ENCODE results near the gene PLXNA4.

The PLXNA4 gene

DNA sequence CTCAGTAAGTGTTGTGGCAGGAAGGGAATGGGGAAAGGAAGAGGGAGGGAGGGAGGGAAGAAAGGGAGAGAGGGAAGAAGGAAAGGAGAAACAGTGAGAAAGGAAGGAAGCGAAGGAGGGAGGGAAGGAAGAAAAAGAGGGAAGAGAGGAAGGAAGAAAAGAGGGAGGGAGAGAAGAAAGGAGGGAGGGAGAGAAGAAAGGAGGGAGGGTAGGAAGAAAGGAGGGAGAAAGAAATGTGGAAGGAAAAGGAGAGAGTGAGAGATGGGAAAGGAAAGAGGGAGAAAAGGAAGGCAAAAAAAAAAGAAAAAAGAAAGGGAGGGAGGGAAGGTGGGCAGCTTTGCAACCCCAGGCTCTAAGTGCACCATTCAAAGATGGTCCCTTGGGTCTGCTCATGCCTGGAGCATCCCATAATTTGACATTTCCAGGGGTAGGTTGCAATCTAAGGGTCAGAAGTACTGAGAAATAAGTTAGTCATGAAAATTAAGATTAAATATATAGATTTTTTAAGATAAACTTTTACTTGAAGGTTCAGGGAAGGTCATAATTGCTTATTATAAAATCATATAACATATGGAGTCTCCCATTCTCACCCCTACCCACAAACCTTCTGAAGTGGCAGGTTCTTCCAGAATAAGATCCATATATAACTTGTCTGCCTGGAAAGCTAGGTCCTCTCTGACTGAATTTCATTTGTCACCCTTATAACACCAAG, 249.2 kb downstream of the PLXNA4 start:
- no peak for DNase-seq (ENCODE audit: extremely low read depth, low read depth)
- TF ChIP-seq, protein P1, sequence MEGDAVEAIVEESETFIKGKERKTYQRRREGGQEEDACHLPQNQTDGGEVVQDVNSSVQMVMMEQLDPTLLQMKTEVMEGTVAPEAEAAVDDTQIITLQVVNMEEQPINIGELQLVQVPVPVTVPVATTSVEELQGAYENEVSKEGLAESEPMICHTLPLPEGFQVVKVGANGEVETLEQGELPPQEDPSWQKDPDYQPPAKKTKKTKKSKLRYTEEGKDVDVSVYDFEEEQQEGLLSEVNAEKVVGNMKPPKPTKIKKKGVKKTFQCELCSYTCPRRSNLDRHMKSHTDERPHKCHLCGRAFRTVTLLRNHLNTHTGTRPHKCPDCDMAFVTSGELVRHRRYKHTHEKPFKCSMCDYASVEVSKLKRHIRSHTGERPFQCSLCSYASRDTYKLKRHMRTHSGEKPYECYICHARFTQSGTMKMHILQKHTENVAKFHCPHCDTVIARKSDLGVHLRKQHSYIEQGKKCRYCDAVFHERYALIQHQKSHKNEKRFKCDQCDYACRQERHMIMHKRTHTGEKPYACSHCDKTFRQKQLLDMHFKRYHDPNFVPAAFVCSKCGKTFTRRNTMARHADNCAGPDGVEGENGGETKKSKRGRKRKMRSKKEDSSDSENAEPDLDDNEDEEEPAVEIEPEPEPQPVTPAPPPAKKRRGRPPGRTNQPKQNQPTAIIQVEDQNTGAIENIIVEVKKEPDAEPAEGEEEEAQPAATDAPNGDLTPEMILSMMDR (IDR thresholded peaks at IDR 0.05; ENCODE audit: low read depth, low read length) = no peak

DNA sequence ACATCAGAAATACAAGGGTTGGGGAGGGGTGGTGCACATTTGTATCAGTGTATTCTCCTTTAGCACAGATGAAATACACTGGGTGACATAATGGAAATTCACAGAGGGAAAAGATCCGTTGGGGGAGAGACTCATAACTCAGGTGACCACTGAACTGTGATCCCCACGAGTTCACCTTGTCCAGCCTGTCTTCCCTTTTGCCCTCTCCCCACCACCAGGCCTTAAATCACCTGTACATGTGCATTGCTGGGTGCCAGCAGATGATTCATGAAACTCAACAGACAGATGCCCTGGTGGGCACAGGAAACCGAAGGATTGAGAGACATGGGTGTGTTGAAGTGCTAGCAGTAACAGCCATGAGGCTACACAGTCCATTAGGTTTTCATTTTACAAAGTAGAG, 253.3 kb downstream of the PLXNA4 start:
- DNase-seq (ENCODE audit: extremely low read depth, low read depth) = no peak
- TF ChIP-seq, protein P1 (IDR thresholded peaks at IDR 0.05; ENCODE audit: low read depth, low read length) = no peak

DNA sequence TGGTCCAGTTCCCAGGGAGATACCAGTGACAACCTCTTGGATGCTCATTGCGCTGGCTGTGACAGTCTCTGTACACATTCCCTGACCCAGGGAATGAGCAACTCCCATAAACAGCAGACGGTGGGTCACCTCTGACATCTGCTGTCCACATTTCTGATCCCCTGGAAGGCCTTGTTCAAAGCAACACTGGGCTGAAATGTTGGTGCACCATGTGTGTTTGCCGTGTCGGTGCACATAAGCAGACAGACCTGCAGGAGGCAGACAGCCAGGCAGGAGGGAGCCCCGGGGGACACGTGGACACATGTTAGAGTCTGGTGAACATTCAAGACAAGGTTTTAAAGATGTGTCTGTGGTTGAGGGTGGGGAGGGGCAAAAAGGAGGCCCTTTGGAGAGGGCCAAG, 254.9 kb downstream of the PLXNA4 start:
- TF ChIP-seq, protein P1 (IDR thresholded peaks at IDR 0.05; ENCODE audit: low read depth, low read length) = no peak
- no peak for DNase-seq (ENCODE audit: extremely low read depth, low read depth)

DNA sequence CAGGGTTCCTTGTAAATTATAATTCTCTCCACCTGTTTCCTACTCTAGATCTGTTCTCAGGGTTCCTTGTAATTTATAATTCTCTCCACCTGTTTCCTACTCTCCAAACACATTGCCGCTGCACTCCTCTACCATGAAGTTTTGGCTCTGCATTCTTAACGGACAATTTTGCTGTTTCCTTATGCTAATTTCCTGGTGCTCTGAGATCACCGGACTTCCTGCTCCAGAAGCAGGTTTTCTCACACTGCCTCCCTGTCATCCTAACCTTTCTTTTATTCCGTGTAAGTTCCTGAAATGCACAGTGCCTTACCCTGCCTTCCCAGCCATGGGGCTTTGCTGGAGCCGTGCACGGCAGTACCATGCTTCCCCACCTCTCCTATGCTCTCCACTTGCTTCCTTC, 256.8 kb downstream of the PLXNA4 start:
- TF ChIP-seq, protein P1 (IDR thresholded peaks at IDR 0.05; ENCODE audit: low read depth, low read length) = no peak

DNA sequence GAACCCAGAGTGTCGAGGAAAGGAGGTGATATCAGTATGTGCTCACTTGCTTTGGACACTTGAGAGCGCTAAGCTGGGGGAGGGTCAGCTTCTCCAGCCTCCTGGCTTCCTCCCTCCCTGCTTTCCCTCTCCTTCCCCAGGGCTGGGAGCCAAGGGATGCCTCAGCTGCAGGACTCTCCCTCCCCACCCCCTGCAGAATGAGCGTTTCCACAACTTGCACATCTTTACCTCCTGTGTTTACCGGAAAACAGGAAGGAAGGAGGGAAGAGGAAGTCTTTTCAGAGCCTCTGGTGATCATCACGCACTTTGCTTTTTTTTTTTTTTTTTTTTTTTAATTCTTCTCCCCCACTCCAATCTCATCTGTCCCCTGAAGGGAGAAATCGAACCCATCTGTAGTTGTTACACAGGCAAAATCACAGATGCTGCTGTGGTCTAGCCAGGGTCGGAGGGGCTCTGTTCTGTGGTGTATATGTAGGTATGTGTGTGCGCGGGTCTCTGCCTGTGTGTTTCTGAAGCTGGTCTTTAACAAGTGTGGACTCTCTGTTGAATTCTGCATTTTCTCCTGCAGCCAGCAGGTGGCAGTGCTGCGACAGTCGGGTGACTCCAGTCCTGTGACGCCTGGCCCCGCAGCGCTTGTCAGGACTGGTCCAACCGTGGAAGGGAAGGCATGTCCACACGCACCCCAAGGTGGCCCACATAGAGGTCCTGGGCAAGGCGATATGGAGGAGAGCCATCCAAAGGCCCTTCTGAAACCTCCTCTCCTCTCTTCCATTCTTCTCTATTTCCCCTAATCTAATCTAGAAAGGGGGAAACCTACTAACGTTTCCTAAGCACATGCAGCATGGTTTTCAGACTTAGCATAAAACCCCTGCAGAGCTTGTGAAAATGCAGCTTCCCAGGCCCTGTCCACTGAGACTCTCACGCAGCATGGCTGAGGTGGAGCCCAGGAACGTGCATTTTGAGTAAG, 257.6 kb downstream of the PLXNA4 start:
- DNase-seq (ENCODE audit: extremely low read depth, low read depth) = peak; percentile 56
- TF ChIP-seq, protein P1 (IDR thresholded peaks at IDR 0.05; ENCODE audit: low read depth, low read length) = peak; percentile 92

More for the DNA sequence above, 256.8 kb downstream of the PLXNA4 start:
- no peak for DNase-seq (ENCODE audit: extremely low read depth, low read depth)

DNA sequence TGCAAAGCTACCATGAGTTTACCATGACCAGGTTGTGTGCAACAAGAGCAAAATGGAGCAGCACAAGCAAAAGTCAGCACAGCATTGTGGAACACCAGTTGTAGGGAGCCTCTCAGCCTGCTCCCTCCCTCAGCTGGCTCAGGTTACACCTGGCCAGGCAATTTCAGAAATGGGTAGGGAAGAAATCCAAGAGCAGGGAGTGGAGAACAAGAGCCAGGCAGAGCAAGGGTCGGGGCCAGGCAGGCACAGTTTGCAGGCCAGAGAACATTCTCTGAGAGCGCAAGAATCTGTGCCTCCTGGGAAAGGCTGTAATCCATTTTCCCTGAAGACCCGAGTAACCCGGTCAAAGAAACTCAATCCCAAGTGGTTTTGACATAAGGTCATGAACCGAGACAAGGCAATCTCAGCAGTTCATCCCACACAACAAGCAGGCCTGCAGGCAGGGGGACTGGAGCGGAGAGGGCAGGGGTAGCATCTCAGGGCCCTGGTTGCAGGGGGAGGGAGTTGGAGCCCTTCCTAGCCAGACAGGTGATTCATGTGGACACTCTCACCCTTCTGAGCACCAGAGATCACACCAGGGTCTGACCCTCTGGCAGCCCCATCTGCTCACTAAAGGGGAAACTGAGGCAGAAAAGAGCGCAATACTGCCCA, 258.4 kb downstream of the PLXNA4 start:
- TF ChIP-seq, protein P1 (IDR thresholded peaks at IDR 0.05; ENCODE audit: low read depth, low read length) = no peak
- DNase-seq (ENCODE audit: extremely low read depth, low read depth) = no peak
